ENCODE measurements around the gene OR13C3.
A peak's percentile ranks its signal among the peaks of the same experiment; 100 is the strongest.

OR13C3 gene

GRCh38 chr9:104506565-104506964, 30.1 kb downstream of the OR13C3 start:
- TF ChIP-seq ZBTB7A (IDR thresholded peaks at IDR 0.05; ENCODE audit: low read depth) (no peak), TEAD4 (IDR thresholded peaks at IDR 0.05) (no peak), MAX (IDR thresholded peaks at IDR 0.05) (no peak), CEBPB (IDR thresholded peaks at IDR 0.05) (no peak), YY1 (IDR thresholded peaks at IDR 0.05; ENCODE audit: low read depth) (no peak), TCF12 (IDR thresholded peaks at IDR 0.05; ENCODE audit: low read depth) (no peak), EGR1 (IDR thresholded peaks at IDR 0.05) (no peak), TAF1 (IDR thresholded peaks at IDR 0.05; ENCODE audit: low read depth) (no peak), CREB1 (IDR thresholded peaks at IDR 0.05; ENCODE audit: low read depth) (no peak), USF1 (IDR thresholded peaks at IDR 0.05) (no peak), NFIC (IDR thresholded peaks at IDR 0.05) (no peak), FOXM1 (IDR thresholded peaks at IDR 0.05; ENCODE audit: borderline replicate concordance, low read depth) (no peak), RAD21 (IDR thresholded peaks at IDR 0.05; ENCODE audit: low read depth) (no peak), EP300 (IDR thresholded peaks at IDR 0.05; ENCODE audit: borderline replicate concordance) (no peak)
- TF ChIP-seq, protein P1, sequence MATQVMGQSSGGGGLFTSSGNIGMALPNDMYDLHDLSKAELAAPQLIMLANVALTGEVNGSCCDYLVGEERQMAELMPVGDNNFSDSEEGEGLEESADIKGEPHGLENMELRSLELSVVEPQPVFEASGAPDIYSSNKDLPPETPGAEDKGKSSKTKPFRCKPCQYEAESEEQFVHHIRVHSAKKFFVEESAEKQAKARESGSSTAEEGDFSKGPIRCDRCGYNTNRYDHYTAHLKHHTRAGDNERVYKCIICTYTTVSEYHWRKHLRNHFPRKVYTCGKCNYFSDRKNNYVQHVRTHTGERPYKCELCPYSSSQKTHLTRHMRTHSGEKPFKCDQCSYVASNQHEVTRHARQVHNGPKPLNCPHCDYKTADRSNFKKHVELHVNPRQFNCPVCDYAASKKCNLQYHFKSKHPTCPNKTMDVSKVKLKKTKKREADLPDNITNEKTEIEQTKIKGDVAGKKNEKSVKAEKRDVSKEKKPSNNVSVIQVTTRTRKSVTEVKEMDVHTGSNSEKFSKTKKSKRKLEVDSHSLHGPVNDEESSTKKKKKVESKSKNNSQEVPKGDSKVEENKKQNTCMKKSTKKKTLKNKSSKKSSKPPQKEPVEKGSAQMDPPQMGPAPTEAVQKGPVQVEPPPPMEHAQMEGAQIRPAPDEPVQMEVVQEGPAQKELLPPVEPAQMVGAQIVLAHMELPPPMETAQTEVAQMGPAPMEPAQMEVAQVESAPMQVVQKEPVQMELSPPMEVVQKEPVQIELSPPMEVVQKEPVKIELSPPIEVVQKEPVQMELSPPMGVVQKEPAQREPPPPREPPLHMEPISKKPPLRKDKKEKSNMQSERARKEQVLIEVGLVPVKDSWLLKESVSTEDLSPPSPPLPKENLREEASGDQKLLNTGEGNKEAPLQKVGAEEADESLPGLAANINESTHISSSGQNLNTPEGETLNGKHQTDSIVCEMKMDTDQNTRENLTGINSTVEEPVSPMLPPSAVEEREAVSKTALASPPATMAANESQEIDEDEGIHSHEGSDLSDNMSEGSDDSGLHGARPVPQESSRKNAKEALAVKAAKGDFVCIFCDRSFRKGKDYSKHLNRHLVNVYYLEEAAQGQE (IDR thresholded peaks at IDR 0.05; ENCODE audit: low read depth): no peak

- no peak for TF ChIP-seq EGR1 (IDR thresholded peaks at IDR 0.05)
- TF ChIP-seq TEAD4 (IDR thresholded peaks at IDR 0.05): no peak
- TF ChIP-seq EP300 (IDR thresholded peaks at IDR 0.05; ENCODE audit: borderline replicate concordance): no peak
- TF ChIP-seq FOXM1 (IDR thresholded peaks at IDR 0.05; ENCODE audit: borderline replicate concordance, low read depth): no peak
- no peak for TF ChIP-seq YY1 (IDR thresholded peaks at IDR 0.05; ENCODE audit: low read depth)
- TF ChIP-seq ZBTB7A (IDR thresholded peaks at IDR 0.05; ENCODE audit: low read depth): no peak
- no peak for TF ChIP-seq MAX (IDR thresholded peaks at IDR 0.05)
- TF ChIP-seq TCF12 (IDR thresholded peaks at IDR 0.05; ENCODE audit: low read depth): no peak
- no peak for TF ChIP-seq TAF1 (IDR thresholded peaks at IDR 0.05; ENCODE audit: low read depth)
- TF ChIP-seq, protein P1 (IDR thresholded peaks at IDR 0.05; ENCODE audit: low read depth): no peak
- no peak for TF ChIP-seq CREB1 (IDR thresholded peaks at IDR 0.05; ENCODE audit: low read depth)
Measured at GRCh38 chr9:104503963-104504362, 32.7 kb downstream of the OR13C3 start, which contains the start of gene OR13F1. Gene OR13F1 (plus strand): TSS chr9:104504263. CDS start chr9:104504263, 0 bp downstream.

DNA sequence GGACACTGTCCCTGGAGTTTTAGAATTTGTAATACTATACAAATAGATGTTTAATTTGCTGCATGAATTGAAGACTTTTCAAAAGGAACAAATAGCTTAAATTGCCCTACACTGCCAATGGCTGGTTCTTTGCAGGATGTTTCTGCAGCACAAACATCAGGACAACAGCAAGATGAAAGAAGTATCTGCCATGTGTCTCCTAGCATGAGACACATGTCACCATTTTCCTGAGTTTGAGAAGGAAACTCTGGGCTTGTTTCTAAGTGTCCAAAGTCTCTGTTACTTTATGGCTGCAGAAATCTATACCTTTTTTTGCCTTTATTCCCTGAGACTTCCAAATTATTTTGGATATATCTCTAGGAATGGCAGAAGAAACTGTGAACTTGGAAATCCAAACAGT, 33.2 kb downstream of the OR13C3 start:
- no peak for TF ChIP-seq ZBTB7A (IDR thresholded peaks at IDR 0.05; ENCODE audit: low read depth)
- no peak for TF ChIP-seq TCF12 (IDR thresholded peaks at IDR 0.05; ENCODE audit: low read depth)
- no peak for TF ChIP-seq CEBPB (IDR thresholded peaks at IDR 0.05)
- no peak for TF ChIP-seq RAD21 (IDR thresholded peaks at IDR 0.05; ENCODE audit: low read depth)
- no peak for TF ChIP-seq YY1 (IDR thresholded peaks at IDR 0.05; ENCODE audit: low read depth)
- no peak for TF ChIP-seq NFIC (IDR thresholded peaks at IDR 0.05)
- TF ChIP-seq, protein P1 (IDR thresholded peaks at IDR 0.05; ENCODE audit: low read depth): no peak
- TF ChIP-seq CREB1 (IDR thresholded peaks at IDR 0.05; ENCODE audit: low read depth): no peak
- no peak for TF ChIP-seq USF1 (IDR thresholded peaks at IDR 0.05)
- no peak for TF ChIP-seq TAF1 (IDR thresholded peaks at IDR 0.05; ENCODE audit: low read depth)
- TF ChIP-seq TEAD4 (IDR thresholded peaks at IDR 0.05): no peak

DNA sequence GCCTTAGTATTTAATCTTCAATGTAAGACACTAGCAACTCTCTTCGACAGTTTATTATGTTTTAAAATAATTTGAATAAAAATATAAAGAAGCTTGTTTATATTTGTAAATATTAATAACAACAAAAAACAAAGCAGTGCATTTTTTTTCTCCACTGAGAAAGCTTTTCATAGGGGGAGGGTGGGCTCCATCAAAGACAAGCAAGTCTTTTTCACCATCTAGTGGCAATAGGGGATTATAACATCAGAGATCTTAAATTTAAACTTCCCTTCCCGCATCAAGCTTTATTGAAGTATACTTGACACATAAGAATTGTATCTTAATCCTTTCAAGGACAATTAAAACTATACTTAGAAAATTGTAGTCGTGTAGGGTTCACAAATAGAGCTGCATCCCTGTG, 41.8 kb downstream of the OR13C3 start:
- peak; percentile 51; the same call in 1 of the 2 replicates for TF ChIP-seq RAD21 (IDR thresholded peaks at IDR 0.05; ENCODE audit: low read depth)
- TF ChIP-seq CEBPB (IDR thresholded peaks at IDR 0.05): no peak

Data from Ishikawa (cell line).